GM23338 (cell line): ENCODE data around the gene KCNMA1. TPM values are rescaled to one million over a fixed set of nuclear protein-coding genes. Genes with fewer than 3 reads are reported as not detected.

Experiments
- ATAC-seq: fragments of 200-7000 bp; cut with Tn5 transposase; 3 replicates; pipeline ENCODE4 v1.9.1; 2020
- DNase-seq: peaks from one replicate; pipeline ENCODE4 v3.0.0-alpha.2; 2015; ENCODE audit warnings: low spot score
- H2AFZ ChIP-seq: fragments of 200-600 bp; sonication (generic); 2 replicates; pipeline ENCODE4 v1.8.0; 2016; ENCODE audit warnings: antibody characterized with exemption, mild to moderate bottlenecking, moderate library complexity
- H3F3A ChIP-seq: fragments of 200-600 bp; sonication (generic); replicated peaks from 2 replicates; pipeline ENCODE4 v1.8.0; 2017; ENCODE audit warnings: antibody characterized with exemption, mixed run types, low read depth
- H3K27ac ChIP-seq: fragments of 200-600 bp; sonication (generic); 2 replicates; pipeline ENCODE4 v1.6.1; 2016; ENCODE audit warnings: low read depth
- H3K27me3 ChIP-seq: fragments of 200-600 bp; sonication (generic); 2 replicates; pipeline ENCODE4 v1.8.0; 2016; ENCODE audit warnings: mild to moderate bottlenecking, mixed run types, moderate library complexity; ENCODE audit not compliant: insufficient read depth
- H3K36me3 ChIP-seq: fragments of 200-600 bp; sonication (generic); 2 replicates; pipeline ENCODE4 v1.8.0; 2016; ENCODE audit warnings: mild to moderate bottlenecking; ENCODE audit not compliant: insufficient read depth
- H3K4me1 ChIP-seq: fragments of 200-600 bp; sonication (generic); 2 replicates; pipeline ENCODE4 v1.8.0; 2016; ENCODE audit warnings: mild to moderate bottlenecking, moderate library complexity; ENCODE audit not compliant: insufficient read depth
- H3K4me2 ChIP-seq: fragments of 200-600 bp; sonication (generic); 2 replicates; pipeline ENCODE4 v1.7.1; 2017; ENCODE audit warnings: mixed run types
- H3K4me3 ChIP-seq: fragments of 200-600 bp; sonication (generic); 2 replicates; pipeline ENCODE4 v1.6.1; 2016; ENCODE audit warnings: mixed run types
- H3K79me2 ChIP-seq: fragments of 200-600 bp; sonication (generic); replicated peaks from 2 replicates; pipeline ENCODE4 v1.8.0; 2017; ENCODE audit warnings: mild to moderate bottlenecking; ENCODE audit not compliant: insufficient read depth
- H3K9me2 ChIP-seq: fragments of 200-600 bp; sonication (generic); 2 replicates; pipeline ENCODE4 v1.8.0; 2017; ENCODE audit not compliant: insufficient read depth
- H4K20me1 ChIP-seq: fragments of 200-600 bp; sonication (generic); replicated peaks from 2 replicates; pipeline ENCODE4 v1.8.0; 2017; ENCODE audit warnings: mild to moderate bottlenecking; ENCODE audit not compliant: insufficient read depth
- H3K27ac Mint-ChIP-seq: 2 replicates; pipeline ENCODE4 v1.8.0; 2020; ENCODE audit warnings: inconsistent platforms, mild to moderate bottlenecking, moderate library complexity, mixed read lengths
- H3K27me3 Mint-ChIP-seq: 3 replicates; pipeline ENCODE4 v1.8.0; 2022; ENCODE audit warnings: low read depth, mild to moderate bottlenecking, moderate library complexity, mixed read lengths, inconsistent platforms; ENCODE audit not compliant: insufficient read depth, poor library complexity
- H3K36me3 Mint-ChIP-seq: 3 replicates; pipeline ENCODE4 v1.8.0; 2021; ENCODE audit warnings: low read depth, mild to moderate bottlenecking, inconsistent platforms, moderate library complexity, mixed read lengths
- H3K4me1 Mint-ChIP-seq: 3 replicates; pipeline ENCODE4 v1.8.0; 2020; ENCODE audit warnings: mild to moderate bottlenecking, inconsistent platforms, mixed read lengths
- H3K4me3 Mint-ChIP-seq: 3 replicates; pipeline ENCODE4 v1.8.0; 2021; ENCODE audit warnings: moderate library complexity, mild to moderate bottlenecking, inconsistent platforms, mixed read lengths
- H3K9me3 Mint-ChIP-seq: 3 replicates; pipeline ENCODE4 v1.8.0; 2020; ENCODE audit warnings: moderate library complexity, mild to moderate bottlenecking, inconsistent platforms, mixed read lengths
- CTCF ChIP-seq, 2 experiments: fragments of 200-600 bp in 1 of 2; sonication (generic) in 1 of 2; conservative IDR thresholded peaks; 2 replicates each; pipeline versions ENCODE4 v1.5.1 to v1.6.1; 2016 to 2017; ENCODE audit warnings: antibody characterized with exemption in 2 of 2, low read depth in 2 of 2, mild to moderate bottlenecking in 2 of 2, moderate library complexity in 1 of 2
- ETS1 ChIP-seq: IDR thresholded peaks from 2 replicates; pipeline ENCODE4 v1.6.1; 2016; ENCODE audit warnings: antibody characterized with exemption
- EZH2 ChIP-seq: fragments of 200-600 bp; sonication (generic); IDR thresholded peaks from one replicate; pipeline ENCODE4 v1.8.0; 2017; ENCODE audit warnings: antibody characterized with exemption, mild to moderate bottlenecking, low read depth; ENCODE audit not compliant: unreplicated experiment
- EZH2phosphoT487 ChIP-seq: fragments of 200-600 bp; sonication (generic); IDR thresholded peaks from one replicate; pipeline ENCODE4 v1.8.1; 2018; ENCODE audit warnings: antibody characterized with exemption; ENCODE audit not compliant: unreplicated experiment
- REST ChIP-seq: IDR thresholded peaks from one replicate; pipeline ENCODE4 v1.6.1; 2018; ENCODE audit warnings: antibody characterized with exemption; ENCODE audit not compliant: unreplicated experiment
- STAT1 ChIP-seq: IDR thresholded peaks from one replicate; pipeline ENCODE4 v1.6.1; 2016; ENCODE audit warnings: antibody characterized with exemption; ENCODE audit not compliant: unreplicated experiment
- ZNF331 ChIP-seq: fragments of 250-450 bp; sonication (Bioruptor Pico); IDR thresholded peaks from 2 replicates; pipeline ENCODE4 v1.5.0; 2020; ENCODE audit warnings: low read depth, mild to moderate bottlenecking, moderate library complexity
- polyA plus RNA-seq: library from polyadenylated mRNA; unstranded; fragments of >200 nt; fragmentation: Nextera tagmentation; extraction: Ambion mirVana; gene quantifications from 2 replicates; pipeline ENCODE4 v1.2.1, GENCODE V29; 2016
- total RNA-seq: library from RNA; depleted of rRNA; stranded (reverse); fragments of >200 nt; shearing (Covaris generic); gene quantifications from 2 replicates; pipeline ENCODE4 v1.2.3, GENCODE V29; 2014

The KCNMA1 gene
- total and polyA plus RNA-seq, 2 experiments from 2014 or later = 8.2 to 9.0 TPM

- TF ChIP-seq REST (no peak), ETS1 (no peak), ZNF331 (CRISPR knock-in tag) (no peak)
Measured at GRCh38 chr10:77247031-77247990, 390.3 kb downstream of the KCNMA1 start (continued).

- no peak for ATAC-seq
- Histone ChIP-seq H3F3A (no peaks in the 10 kb centered on the region), H3K4me1 (no peaks in the 10 kb centered on the region; the same call in 1 of the 2 replicates), H3K27me3 (no peaks in the 10 kb centered on the region), H3K4me2 (no peak overlapping the region), H3K9me2 (no peaks in the 10 kb centered on the region), H4K20me1 (no peaks in the 10 kb centered on the region), H2AFZ (no peak overlapping the region), H3K4me3 (no peak overlapping the region), H3K79me2 (no peaks in the 10 kb centered on the region), H3K27ac (no peak overlapping the region), H3K36me3 (no peaks in the 10 kb centered on the region)
- Mint-ChIP-seq H3K36me3 (no peaks in the 10 kb centered on the region), H3K4me1 (peaks cover 4% of the 10 kb centered on the region), H3K4me3 (no peak overlapping the region), H3K9me3 (no peaks in the 10 kb centered on the region), H3K27ac (no peak overlapping the region), H3K27me3 (no peaks in the 10 kb centered on the region)
- DNase-seq = no peak
- TF ChIP-seq REST (no peak), STAT1 (no peak), CTCF (conservative IDR thresholded peaks at IDR 0.05; ENCODE audit: low read depth in 2 of 2) (no peak), EZH2phosphoT487 (no peak), EZH2 (no peak)
Measured at GRCh38 chr10:77245953-77246352, 391.7 kb downstream of the KCNMA1 start.
